Uterus (tissue), 4 donors: ENCODE measurements around the gene AHDC1. TPM values are rescaled to one million over a fixed set of nuclear protein-coding genes. Genes with fewer than 3 reads are reported as not detected.

Experiments used
- DNase-seq, 2 donors: peaks; one replicate each; pipeline ENCODE4 v3.0.0-alpha.2; 2019 to 2020
- H3K27ac ChIP-seq, 2 donors: fragments of 200-600 bp; sonication (generic); 1 replicate in 1 of 2; 2 replicates in 1 of 2; pipeline ENCODE4 v1.5.1; 2016 to 2018
- H3K27me3 ChIP-seq, 2 donors: fragments of 200-600 bp; sonication (generic); one replicate each; pipeline ENCODE4 v1.5.1; 2018 to 2019; ENCODE audit warnings: control low read depth in 1 of 2
- H3K36me3 ChIP-seq, 2 donors: fragments of 200-600 bp; sonication (generic); one replicate each; pipeline ENCODE4 v1.5.1; 2019; ENCODE audit warnings: control low read depth in 1 of 2
- H3K4me1 ChIP-seq, 2 donors: fragments of 200-600 bp; sonication (generic); one replicate each; pipeline ENCODE4 v1.5.1; 2018 to 2019; ENCODE audit warnings: control low read depth in 1 of 2
- H3K4me3 ChIP-seq, 2 donors: fragments of 200-600 bp; sonication (generic); 1 replicate in 1 of 2; 2 replicates in 1 of 2; pipeline ENCODE4 v1.5.1; 2018 to 2019; ENCODE audit warnings: mild to moderate bottlenecking in 1 of 2
- H3K9me3 ChIP-seq, 2 donors: fragments of 200-600 bp; sonication (generic); one replicate each; pipeline ENCODE4 v1.5.1; 2019; ENCODE audit warnings: control low read depth in 1 of 2
- CTCF ChIP-seq, 4 experiments: fragments of 200-600 bp in 2 of 4; fragments of 450-650 bp in 2 of 4; sonication (generic) in 2 of 4; IDR thresholded peaks; one replicate each; pipeline ENCODE4 v1.5.1; 2016 to 2019; ENCODE audit warnings: antibody characterized with exemption in 4 of 4, mild to moderate bottlenecking in 2 of 4, moderate library complexity in 1 of 4
- POLR2A ChIP-seq, 2 donors: fragments of 450-650 bp; IDR thresholded peaks; one replicate each; pipeline ENCODE4 v1.6.1; 2016; ENCODE audit warnings: antibody characterized with exemption in 2 of 2, mild to moderate bottlenecking in 1 of 2, moderate library complexity in 1 of 2
- intact Hi-C: fragments of 100-400 bp; cut with DNase I; formaldehyde crosslinking; loops from one replicate; pipeline ENCODE4 v1.15.1; 2023; ENCODE audit warnings: low total_unique reads
- total RNA-seq, 4 donors: library from RNA; depleted of rRNA in 3 of 4; stranded (reverse); fragments of >200 nt in 3 of 4; gene quantifications; one replicate each; pipeline versions ENCODE4 v1.1.0 to v1.2.4, GENCODE V29; 2014 to 2023
- donor health status: DM: yes; HTN: yes; CAD: no.

AHDC1 gene
- total RNA-seq, 4 donors from 2014 or later = 11.2 to 179 (median 50.7) TPM

- Histone ChIP-seq H3K4me3 (no peak overlapping the region), H3K27ac (no peak overlapping the region), H3K27me3 (no peaks in the 10 kb centered on the region), H3K36me3 (no peaks in the 10 kb centered on the region), H3K4me1 (no peaks in the 10 kb centered on the region), H3K9me3 (no peaks in the 10 kb centered on the region)
- intact Hi-C loops = no loop called here
- no peak for DNase-seq
- TF ChIP-seq CTCF (IDR thresholded peaks at IDR 0.05) (no peak), POLR2A (IDR thresholded peaks at IDR 0.05) (no peak)
Measured at GRCh38 chr1:27616441-27616840, 12.5 kb upstream of the AHDC1 start.

- intact Hi-C loops = no loop called here
Measured at GRCh38 chr1:27615346-27616192, 11.6 kb upstream of the AHDC1 start.

DNA sequence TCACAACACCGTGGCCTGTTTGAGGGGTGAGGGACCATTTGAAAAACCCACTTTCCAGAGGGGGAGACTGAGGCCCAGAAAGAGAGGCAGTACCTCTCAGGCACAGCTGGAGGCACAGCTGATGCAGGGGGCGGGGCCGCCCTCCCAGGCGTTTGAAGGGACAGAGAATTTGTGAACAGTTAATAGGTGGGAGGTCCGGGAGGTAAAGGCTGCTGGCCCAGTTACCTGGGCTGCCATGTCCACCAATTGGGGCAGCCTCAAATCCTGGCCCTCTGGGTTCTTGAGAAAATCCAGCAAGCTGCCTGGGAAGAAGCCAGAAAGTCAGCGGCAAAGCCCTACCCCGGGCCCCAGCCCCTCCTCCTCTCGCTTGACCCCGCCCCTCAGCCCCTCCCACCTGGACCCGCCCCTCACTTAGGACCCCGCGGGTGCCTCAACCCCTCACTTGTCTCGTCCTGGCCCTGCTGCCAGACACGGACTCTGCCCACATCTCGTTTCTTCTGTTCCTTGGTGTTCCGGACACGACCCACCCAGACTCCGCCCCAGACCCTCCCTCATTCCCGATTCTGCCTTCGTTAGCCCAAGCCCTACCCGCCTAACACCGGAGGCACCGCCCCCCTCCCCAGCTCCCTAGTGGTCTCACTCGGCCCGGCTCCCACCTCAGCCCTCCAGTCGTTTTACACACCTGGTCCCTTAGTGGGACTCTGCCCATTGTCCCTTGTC is 10.8 kb upstream of the AHDC1 start:
- Histone ChIP-seq H3K9me3 (no peaks in the 10 kb centered on the region), H3K36me3 (no peaks in the 10 kb centered on the region), H3K27me3 (no peaks in the 10 kb centered on the region), H3K27ac (no peak overlapping the region), H3K4me3 (no peak overlapping the region), H3K4me1 (no peaks in the 10 kb centered on the region)
- no peak for DNase-seq
- intact Hi-C loops = no loop called here
- TF ChIP-seq POLR2A (IDR thresholded peaks at IDR 0.05) = no peak
- no peak for TF ChIP-seq CTCF (IDR thresholded peaks at IDR 0.05)

More at GRCh38 chr1:27615346-27616192, 11.6 kb upstream of the AHDC1 start:
- DNase-seq = no peak
- H3K4me1 ChIP-seq = no peaks in the 10 kb centered on the region
- no peaks in the 10 kb centered on the region for H3K9me3 ChIP-seq
- H3K27ac ChIP-seq = no peak overlapping the region
- H3K4me3 ChIP-seq = no peak overlapping the region
- TF ChIP-seq POLR2A (IDR thresholded peaks at IDR 0.05) (no peak), CTCF (IDR thresholded peaks at IDR 0.05) (no peak)
- no peaks in the 10 kb centered on the region for H3K27me3 ChIP-seq
- H3K36me3 ChIP-seq = no peaks in the 10 kb centered on the region

GRCh38 chr1:27614043-27614624 is 10.2 kb upstream of the AHDC1 start:
- Histone ChIP-seq H3K27me3 (no peaks in the 10 kb centered on the region), H3K36me3 (no peaks in the 10 kb centered on the region), H3K9me3 (no peaks in the 10 kb centered on the region), H3K4me1 (no peaks in the 10 kb centered on the region), H3K4me3 (no peak overlapping the region), H3K27ac (no peak overlapping the region)
- TF ChIP-seq CTCF (IDR thresholded peaks at IDR 0.05) = no peak
- no peak for TF ChIP-seq POLR2A (IDR thresholded peaks at IDR 0.05)
- intact Hi-C loops = no loop called here
- no peak for DNase-seq

GRCh38 chr1:27612718-27613117 is 8.8 kb upstream of the AHDC1 start:
- DNase-seq = no peak
- H3K27ac ChIP-seq = no peak overlapping the region
- no peaks in the 10 kb centered on the region for H3K36me3 ChIP-seq
- H3K27me3 ChIP-seq = no peaks in the 10 kb centered on the region
- no peak for TF ChIP-seq CTCF (IDR thresholded peaks at IDR 0.05)
- TF ChIP-seq POLR2A (IDR thresholded peaks at IDR 0.05) = no peak
- no peak overlapping the region for H3K4me3 ChIP-seq
- no peaks in the 10 kb centered on the region for H3K9me3 ChIP-seq
- intact Hi-C loops = no loop called here
- no peaks in the 10 kb centered on the region for H3K4me1 ChIP-seq
